GM12873 (cell line): ENCODE results near the gene KNSTRN.

Experiments
- TF ChIP-seq, protein P1 (sequence below): IDR thresholded peaks from 2 replicates; pipeline ENCODE4 v1.5.1; 2012; ENCODE audit warnings: low read depth, mild to moderate bottlenecking, moderate library complexity, low read length, control low read depth; ENCODE audit not compliant: insufficient read depth; ENCODE audit errors: missing control alignments

The KNSTRN gene

DNA sequence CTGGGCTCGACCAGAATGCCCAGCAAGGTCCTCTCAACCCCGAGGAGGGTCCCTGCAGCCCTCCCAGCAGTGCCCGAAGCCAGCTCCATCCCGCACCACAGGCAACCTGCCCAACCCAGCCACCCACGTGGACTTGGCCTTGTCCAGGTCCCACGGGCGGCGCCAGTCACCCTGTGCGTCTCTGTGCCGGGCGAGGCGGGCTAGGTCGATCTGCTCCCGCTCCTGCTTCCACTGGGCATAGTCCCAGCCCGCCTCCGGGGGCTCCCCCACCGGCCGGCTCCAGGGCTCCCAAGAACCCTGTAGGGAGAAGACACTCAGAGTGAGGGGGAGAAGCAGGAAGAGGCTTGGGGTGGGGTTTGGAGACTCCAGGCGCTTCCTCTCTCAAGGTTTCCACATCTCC lies 44.9 kb upstream of the KNSTRN start:
- TF ChIP-seq, protein P1, sequence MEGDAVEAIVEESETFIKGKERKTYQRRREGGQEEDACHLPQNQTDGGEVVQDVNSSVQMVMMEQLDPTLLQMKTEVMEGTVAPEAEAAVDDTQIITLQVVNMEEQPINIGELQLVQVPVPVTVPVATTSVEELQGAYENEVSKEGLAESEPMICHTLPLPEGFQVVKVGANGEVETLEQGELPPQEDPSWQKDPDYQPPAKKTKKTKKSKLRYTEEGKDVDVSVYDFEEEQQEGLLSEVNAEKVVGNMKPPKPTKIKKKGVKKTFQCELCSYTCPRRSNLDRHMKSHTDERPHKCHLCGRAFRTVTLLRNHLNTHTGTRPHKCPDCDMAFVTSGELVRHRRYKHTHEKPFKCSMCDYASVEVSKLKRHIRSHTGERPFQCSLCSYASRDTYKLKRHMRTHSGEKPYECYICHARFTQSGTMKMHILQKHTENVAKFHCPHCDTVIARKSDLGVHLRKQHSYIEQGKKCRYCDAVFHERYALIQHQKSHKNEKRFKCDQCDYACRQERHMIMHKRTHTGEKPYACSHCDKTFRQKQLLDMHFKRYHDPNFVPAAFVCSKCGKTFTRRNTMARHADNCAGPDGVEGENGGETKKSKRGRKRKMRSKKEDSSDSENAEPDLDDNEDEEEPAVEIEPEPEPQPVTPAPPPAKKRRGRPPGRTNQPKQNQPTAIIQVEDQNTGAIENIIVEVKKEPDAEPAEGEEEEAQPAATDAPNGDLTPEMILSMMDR = no peak

DNA sequence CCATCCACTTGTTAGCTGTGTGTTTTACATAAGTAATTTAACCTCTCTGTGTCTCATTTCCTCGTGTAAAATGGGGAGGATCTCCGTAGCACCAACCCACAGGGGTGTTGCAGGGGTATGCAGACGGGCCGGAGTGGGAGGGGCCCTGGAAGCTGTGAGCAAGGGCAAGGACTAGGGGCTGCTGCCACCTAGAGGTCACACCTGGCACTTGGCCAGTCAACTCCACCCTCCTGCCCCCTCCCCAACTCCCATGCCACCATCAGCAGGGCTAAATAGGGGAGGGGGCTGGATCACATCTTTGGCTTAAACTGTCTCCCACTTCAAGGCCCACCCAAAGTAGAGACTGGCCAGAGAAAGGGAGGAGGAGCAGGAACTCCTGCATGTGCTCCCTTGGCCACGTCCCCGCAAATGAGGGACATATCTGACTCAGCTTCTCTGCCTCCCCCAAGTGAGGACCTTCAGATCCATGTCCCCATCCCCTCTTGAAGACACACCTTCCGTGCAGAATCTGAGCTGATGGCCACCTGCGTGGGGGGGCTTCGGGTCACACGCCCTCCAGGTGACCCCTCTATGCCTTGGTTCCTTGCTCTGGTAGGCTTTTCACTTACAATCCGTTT lies 44.4 kb upstream of the KNSTRN start:
- TF ChIP-seq, protein P1 = peak; percentile 97

DNA sequence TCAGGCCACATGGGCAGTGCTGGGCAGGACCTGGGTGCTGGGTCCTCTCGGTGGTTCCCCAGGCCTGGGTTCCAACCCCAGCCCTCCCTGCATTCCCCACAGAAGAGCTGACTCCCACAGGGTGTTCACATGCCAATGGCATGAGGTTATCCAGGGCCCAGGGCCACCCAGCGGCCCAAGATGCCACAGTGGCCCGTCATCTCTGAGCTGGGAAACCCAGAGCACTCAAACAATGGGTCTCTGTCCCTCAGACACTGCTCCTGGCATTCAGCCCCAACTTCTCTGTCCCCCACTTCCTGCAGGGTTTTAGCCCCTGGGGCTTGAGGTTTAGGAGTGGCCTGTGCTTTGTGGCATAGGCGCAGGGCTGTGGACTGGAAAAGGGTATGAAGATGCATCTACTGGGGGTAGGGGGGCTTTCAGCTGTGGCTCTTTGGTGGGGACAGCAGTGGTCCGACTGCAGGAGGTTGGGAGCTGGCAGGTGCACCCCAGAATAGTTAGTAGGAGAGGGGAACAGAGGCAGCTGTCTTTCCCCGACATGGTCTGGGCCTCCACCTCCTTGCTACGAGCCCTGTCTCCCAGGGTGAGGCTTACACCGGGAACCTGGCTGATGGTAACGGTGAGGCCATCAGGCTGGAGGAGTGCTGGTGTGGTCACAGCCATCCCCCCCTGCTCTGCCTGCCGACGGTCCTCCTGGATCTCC lies 43.5 kb upstream of the KNSTRN start:
- TF ChIP-seq, protein P1 = no peak

DNA sequence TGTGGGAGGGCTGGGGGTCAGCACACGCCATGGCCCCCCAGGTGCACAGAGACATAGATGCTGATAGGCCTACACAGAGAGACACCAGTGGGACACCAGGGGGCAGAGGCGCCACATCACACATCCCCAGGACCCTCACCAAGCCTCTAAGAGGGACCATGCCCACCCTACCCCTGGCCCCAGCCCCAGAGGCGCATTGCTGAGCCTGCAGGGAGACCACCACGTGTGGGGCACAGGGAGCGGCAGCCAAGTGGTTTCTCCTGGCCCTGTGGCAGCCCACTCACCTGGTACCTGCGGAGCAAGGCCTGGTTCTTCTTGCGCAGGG lies 42.9 kb upstream of the KNSTRN start:
- TF ChIP-seq, protein P1 = no peak

DNA sequence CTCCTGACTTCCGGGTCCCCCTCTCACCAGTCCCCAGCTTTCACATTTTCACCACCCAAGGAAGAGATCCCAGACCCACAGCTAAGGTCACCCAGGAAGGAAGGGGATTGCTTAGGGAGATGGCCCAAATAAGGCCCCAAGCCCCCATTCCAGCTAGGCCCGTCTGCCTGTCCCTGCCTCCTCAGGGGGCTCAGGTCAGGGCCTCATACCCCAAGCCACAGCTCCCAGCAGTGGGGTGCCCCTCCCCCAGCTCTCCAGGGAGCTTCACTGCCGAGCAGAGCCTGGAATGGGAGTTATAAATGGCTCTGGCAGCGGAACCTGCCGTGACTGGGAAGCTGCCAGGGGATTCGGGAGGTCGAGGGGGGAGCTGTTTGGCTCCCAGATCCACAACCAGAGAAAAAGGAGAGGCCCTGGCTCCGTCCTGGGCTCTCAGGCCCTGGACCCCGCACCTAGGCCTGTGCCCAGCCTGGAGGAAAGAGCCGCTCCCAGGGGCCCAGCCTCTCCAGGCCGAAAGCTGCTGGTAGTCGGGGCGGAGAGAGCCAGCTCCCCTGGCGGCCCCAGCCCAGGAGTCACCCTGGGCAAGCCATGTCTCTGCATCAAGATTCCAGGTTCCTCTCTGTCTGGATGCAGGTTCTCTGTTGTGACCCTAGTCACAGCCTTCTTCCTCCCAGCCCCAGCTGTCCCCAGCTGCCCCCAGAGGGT lies 42.3 kb upstream of the KNSTRN start:
- TF ChIP-seq, protein P1 = no peak

DNA sequence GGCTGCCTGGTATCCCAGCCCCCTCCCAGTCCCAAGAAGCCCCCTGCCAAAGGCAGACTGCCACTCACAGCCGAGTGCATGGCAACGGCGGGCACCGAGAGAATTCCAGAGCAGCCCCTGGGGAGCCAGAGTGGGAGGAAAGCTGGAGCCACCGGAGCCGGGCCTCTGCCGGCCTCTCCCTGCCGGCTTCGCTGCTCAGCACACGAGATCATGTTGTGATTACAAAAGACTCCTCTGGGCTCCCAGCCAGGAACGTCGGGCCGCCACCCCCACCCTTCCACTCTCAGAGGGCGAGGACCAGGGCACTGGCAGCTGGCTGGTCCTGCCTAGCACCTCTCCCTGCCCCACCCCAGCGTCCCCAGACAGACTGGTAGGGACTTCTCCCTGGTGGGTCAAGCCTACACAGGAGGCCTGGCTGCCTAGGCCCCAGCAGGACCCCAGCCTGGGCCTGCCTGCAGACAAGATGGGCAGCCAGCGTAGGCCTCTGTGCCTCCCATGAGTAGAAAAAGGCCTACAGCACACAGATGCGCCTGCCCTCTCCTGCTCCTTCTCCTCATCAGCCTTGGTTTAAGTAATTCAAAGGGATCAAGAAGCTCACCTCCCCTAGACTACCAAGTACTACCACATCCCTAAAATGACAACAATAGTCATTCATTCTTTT lies 41.7 kb upstream of the KNSTRN start, which contains the start of gene CCDC9B:
Gene CCDC9B, minus strand, starts transcription at position 200 of the 661 bp plus-strand sequence. Its CDS starts 120 bp downstream, at position 80.
- TF ChIP-seq, protein P1 = no peak
